ENCODE data around the gene TNFSF13. TPM values are rescaled to one million over a fixed set of nuclear protein-coding genes. Genes with fewer than 3 reads are reported as not detected.

TNFSF13 gene
- polyA plus RNA-seq, 2 of the 4 experiments (the other 2 are of a cell fraction), result 0.61 to 1.0 TPM

- 88% methylated on average over 9 of the region's 9 CpGs for WGBS (ENCODE audit: missing lambda C conversion rate)
- ATAC-seq, result no peak
- Histone ChIP-seq H3K4me2 (no peak overlapping the region), H3K4me3 (no peak overlapping the region), H3K4me1 (no peaks in the 10 kb centered on the region), H3K9me3 (peaks cover 20% of the 10 kb centered on the region), H3K27ac (no peak overlapping the region)
- ChIA-PET CTCF (interaction anchor here (0.9 to 16.8 kb wide), 7 partner anchors 8 to 185 kb away, joined by 3 to 190 read pairs (median 4); partner anchors contain the start of genes SENP3, TMEM95, TNFSF12 and TNFSF13), POLR2A (no interaction called here)
- no peak for FAIRE-seq
- DNase-seq (ENCODE audit: low read depth in 1 of 2, low spot score in 1 of 2), result no peak
- TF ChIP-seq EHF (CRISPR knock-in tag; IDR thresholded peaks at IDR 0.05), result no peak
- TF ChIP-seq RFX5 (IDR thresholded peaks at IDR 0.05), result no peak
- no peak for TF ChIP-seq BCL3 (IDR thresholded peaks at IDR 0.05)
- TF ChIP-seq SMC3 (IDR thresholded peaks at IDR 0.05), result no peak
- no peak for TF ChIP-seq CEBPB (IDR thresholded peaks at IDR 0.05)
- no peak for TF ChIP-seq FOSL2 (IDR thresholded peaks at IDR 0.05)
- no peak for TF ChIP-seq FOSL2 (CRISPR knock-in tag; IDR thresholded peaks at IDR 0.05)
- TF ChIP-seq NR3C1 (IDR thresholded peaks at IDR 0.05), result no peak
- TF ChIP-seq CBX8 (IDR thresholded peaks at IDR 0.05), result no peak
- TF ChIP-seq ATOH8 (CRISPR knock-in tag; IDR thresholded peaks at IDR 0.05; ENCODE audit: low read depth), result no peak
- no peak for TF ChIP-seq GATA3 (IDR thresholded peaks at IDR 0.05; ENCODE audit: borderline replicate concordance)
- no peak for TF ChIP-seq REST (IDR thresholded peaks at IDR 0.05)
- no peak for TF ChIP-seq BHLHE40 (IDR thresholded peaks at IDR 0.05; ENCODE audit: low read depth, low read length)
- no peak for TF ChIP-seq JUNB (IDR thresholded peaks at IDR 0.05)
- TF ChIP-seq TFCP2L1 (CRISPR knock-in tag; IDR thresholded peaks at IDR 0.05), result no peak
- no peak for TF ChIP-seq HES2 (IDR thresholded peaks at IDR 0.05)
Measured at GRCh38 chr17:7541074-7541621, 17.4 kb upstream of the TNFSF13 start.

- ChIA-PET CTCF (interaction anchor here (16.8 kb wide), 1 partner anchor 15 kb away, joined by 190 read pairs; the partner anchor contains the start of genes SENP3 and TNFSF13), POLR2A (no interaction called here)
- FAIRE-seq, result peak; percentile 88
- no peak overlapping the region for H3K4me3 ChIP-seq
- no peak for DNase-seq (ENCODE audit: low read depth in 1 of 2, low spot score in 1 of 2)
- ATAC-seq, result no peak
- no peak overlapping the region for H3K27ac ChIP-seq
- WGBS (ENCODE audit: missing lambda C conversion rate), result 69% methylated on average over 6 of the region's 6 CpGs
- no peaks in the 10 kb centered on the region for H3K9me3 ChIP-seq
- no peak overlapping the region for H3K4me2 ChIP-seq
- peaks cover 13% of the 10 kb centered on the region for H3K4me1 ChIP-seq
- TF ChIP-seq BHLHE40 (IDR thresholded peaks at IDR 0.05; ENCODE audit: low read depth, low read length) (no peak), RFX5 (IDR thresholded peaks at IDR 0.05) (no peak), JUNB (IDR thresholded peaks at IDR 0.05) (no peak), E2F6 (IDR thresholded peaks at IDR 0.05; ENCODE audit: borderline replicate concordance, low read depth) (no peak), EHF (CRISPR knock-in tag; IDR thresholded peaks at IDR 0.05) (no peak), EP300 (IDR thresholded peaks at IDR 0.05) (no peak), POLR2AphosphoS2 (conservative IDR thresholded peaks at IDR 0.05; ENCODE audit: low read length) (no peak), SREBF2 (IDR thresholded peaks at IDR 0.05) (no peak), BCL3 (IDR thresholded peaks at IDR 0.05) (no peak)
Measured at GRCh38 chr17:7544911-7545310, 13.6 kb upstream of the TNFSF13 start.
